ENCODE results near the gene MACROD1.

The MACROD1 gene

DNA sequence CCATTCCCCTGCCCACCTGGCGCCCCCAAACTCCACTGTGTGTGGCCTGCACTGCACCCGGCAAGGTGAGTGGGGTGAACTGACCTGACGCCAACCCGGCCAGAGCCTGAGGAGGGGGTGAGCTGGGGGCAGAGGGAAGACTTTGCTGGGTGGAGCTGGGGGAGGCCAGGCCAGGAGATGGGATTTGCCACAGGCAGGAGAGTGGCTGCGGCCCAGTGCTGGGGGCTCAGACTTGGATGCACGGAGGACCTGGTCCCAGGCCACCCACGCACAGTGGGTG lies 148.0 kb downstream of the MACROD1 start:
- H3K36me3 ChIP-seq (ENCODE audit: low read length) = no peaks in the 10 kb centered on the region
- no peaks in the 10 kb centered on the region for H3K27me3 ChIP-seq (ENCODE audit: low read length)
- no peak overlapping the region for H3K4me2 ChIP-seq (ENCODE audit: low read depth, low read length, poor library complexity, severe bottlenecking)
- no peaks in the 10 kb centered on the region for H3K79me2 ChIP-seq (ENCODE audit: insufficient read depth, low read length)
- no peak overlapping the region for H3K9ac ChIP-seq (ENCODE audit: low read length)
- no peaks in the 10 kb centered on the region for H3F3A ChIP-seq (ENCODE audit: insufficient read depth)
- TF ChIP-seq, protein P1, sequence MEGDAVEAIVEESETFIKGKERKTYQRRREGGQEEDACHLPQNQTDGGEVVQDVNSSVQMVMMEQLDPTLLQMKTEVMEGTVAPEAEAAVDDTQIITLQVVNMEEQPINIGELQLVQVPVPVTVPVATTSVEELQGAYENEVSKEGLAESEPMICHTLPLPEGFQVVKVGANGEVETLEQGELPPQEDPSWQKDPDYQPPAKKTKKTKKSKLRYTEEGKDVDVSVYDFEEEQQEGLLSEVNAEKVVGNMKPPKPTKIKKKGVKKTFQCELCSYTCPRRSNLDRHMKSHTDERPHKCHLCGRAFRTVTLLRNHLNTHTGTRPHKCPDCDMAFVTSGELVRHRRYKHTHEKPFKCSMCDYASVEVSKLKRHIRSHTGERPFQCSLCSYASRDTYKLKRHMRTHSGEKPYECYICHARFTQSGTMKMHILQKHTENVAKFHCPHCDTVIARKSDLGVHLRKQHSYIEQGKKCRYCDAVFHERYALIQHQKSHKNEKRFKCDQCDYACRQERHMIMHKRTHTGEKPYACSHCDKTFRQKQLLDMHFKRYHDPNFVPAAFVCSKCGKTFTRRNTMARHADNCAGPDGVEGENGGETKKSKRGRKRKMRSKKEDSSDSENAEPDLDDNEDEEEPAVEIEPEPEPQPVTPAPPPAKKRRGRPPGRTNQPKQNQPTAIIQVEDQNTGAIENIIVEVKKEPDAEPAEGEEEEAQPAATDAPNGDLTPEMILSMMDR (IDR thresholded peaks at IDR 0.05; ENCODE audit: insufficient read depth, low read length, poor library complexity, severe bottlenecking) = no peak
- no peak for TF ChIP-seq EZH2phosphoT487 (conservative IDR thresholded peaks at IDR 0.05; ENCODE audit: low read length)
- no peaks in the 10 kb centered on the region for H3K9me2 ChIP-seq (replicated peaks; ENCODE audit: insufficient read depth, low read length)
- no peak overlapping the region for H3K27ac ChIP-seq (ENCODE audit: low read depth, low read length)
- no peaks in the 10 kb centered on the region for H3K9me3 ChIP-seq (ENCODE audit: insufficient read depth, low read length)
- no peak overlapping the region for H3K4me3 ChIP-seq (ENCODE audit: insufficient read depth, low read length, poor library complexity, severe bottlenecking)
- H2AFZ ChIP-seq (ENCODE audit: low read depth, low read length, severe bottlenecking) = no peak overlapping the region
- no peaks in the 10 kb centered on the region for H4K20me1 ChIP-seq (ENCODE audit: low read depth, low read length)

DNA sequence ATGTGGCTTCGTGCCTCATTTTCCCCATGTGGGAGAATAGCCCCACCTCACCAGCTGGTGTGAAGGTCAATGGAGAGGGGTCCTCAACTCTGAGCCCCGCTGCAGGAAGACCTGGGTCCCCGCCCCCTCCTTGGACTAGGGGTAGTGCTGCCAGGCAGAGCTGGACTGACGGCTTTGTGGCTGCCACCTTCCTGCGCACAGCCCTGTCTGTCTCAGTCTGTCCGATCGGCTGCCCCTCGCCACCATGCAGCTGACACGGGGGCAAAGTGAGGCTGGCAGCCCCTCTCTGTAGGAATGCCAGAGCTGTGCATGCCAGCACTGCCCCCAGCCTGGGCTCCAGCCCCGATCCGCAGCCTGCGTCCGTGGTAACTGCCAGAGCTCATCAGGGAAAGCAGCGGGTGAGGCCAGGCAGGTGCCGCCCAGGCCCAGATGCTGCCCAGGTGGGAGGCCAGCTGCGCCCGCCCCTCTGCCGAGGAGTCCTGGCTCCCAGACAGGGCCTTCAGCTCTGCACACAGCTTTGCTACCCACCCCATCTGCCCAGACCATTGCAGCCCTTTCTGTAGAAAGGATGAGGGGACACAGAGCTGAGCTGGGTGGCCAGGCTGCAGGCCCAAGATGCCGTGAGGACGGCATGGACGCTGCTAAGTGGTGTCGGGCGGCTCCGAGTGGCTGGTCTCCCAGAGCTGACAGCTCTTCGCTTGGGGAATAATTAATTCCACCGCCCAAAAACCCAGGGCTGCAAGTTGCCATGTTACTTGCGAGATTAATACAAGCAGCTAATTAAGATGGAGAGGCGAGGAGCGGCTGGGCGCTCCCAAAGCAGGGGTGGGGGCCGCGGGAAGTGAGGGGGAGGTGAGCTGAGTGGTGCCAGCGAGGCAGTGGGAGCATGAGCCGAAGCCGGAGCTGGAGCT lies 149.7 kb downstream of the MACROD1 start:
- Histone ChIP-seq H3K9me2 (replicated peaks; ENCODE audit: insufficient read depth, low read length) (no peaks in the 10 kb centered on the region), H3F3A (ENCODE audit: insufficient read depth) (no peaks in the 10 kb centered on the region), H3K4me2 (ENCODE audit: low read depth, low read length, poor library complexity, severe bottlenecking) (no peak overlapping the region), H2AFZ (ENCODE audit: low read depth, low read length, severe bottlenecking) (no peak overlapping the region), H3K9ac (ENCODE audit: low read length) (no peak overlapping the region), H3K9me3 (ENCODE audit: insufficient read depth, low read length) (no peaks in the 10 kb centered on the region), H3K79me2 (ENCODE audit: insufficient read depth, low read length) (no peaks in the 10 kb centered on the region), H3K4me3 (ENCODE audit: insufficient read depth, low read length, poor library complexity, severe bottlenecking) (no peak overlapping the region), H4K20me1 (ENCODE audit: low read depth, low read length) (no peaks in the 10 kb centered on the region), H3K36me3 (ENCODE audit: low read length) (no peaks in the 10 kb centered on the region), H3K27ac (ENCODE audit: low read depth, low read length) (no peak overlapping the region), H3K27me3 (ENCODE audit: low read length) (no peaks in the 10 kb centered on the region)
- TF ChIP-seq, protein P1 (IDR thresholded peaks at IDR 0.05; ENCODE audit: insufficient read depth, low read length, poor library complexity, severe bottlenecking) = no peak
- TF ChIP-seq EZH2phosphoT487 (conservative IDR thresholded peaks at IDR 0.05; ENCODE audit: low read length) = no peak

DNA sequence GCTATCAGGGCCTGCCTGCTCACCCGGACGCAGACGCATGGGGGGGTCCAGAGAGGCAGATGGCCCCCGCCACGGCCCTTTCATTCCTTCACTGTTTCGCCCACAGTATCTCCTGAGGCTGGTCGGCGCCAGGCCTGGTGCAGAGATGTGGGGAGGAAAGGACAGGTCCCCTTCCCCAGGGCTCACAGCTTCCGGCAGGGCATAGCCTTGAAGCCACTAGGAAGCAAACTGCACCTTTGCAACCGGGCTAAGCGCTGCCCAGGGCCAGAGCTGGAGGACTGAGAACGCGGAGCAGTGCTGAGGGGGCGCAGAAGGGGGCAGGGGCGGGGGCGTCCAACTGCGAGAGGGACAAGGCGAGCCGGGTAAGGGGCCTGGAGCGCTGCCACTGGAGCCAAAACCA lies 150.4 kb downstream of the MACROD1 start:
- Histone ChIP-seq H3K4me2 (ENCODE audit: low read depth, low read length, poor library complexity, severe bottlenecking) (no peak overlapping the region), H3K27ac (ENCODE audit: low read depth, low read length) (no peak overlapping the region), H3K27me3 (ENCODE audit: low read length) (no peaks in the 10 kb centered on the region), H3K9ac (ENCODE audit: low read length) (no peak overlapping the region), H2AFZ (ENCODE audit: low read depth, low read length, severe bottlenecking) (no peak overlapping the region), H3K9me3 (ENCODE audit: insufficient read depth, low read length) (peaks cover 5% of the 10 kb centered on the region; the same call in 1 of the 2 replicates), H3F3A (ENCODE audit: insufficient read depth) (no peaks in the 10 kb centered on the region), H3K36me3 (ENCODE audit: low read length) (no peaks in the 10 kb centered on the region), H3K4me3 (ENCODE audit: insufficient read depth, low read length, poor library complexity, severe bottlenecking) (no peak overlapping the region), H4K20me1 (ENCODE audit: low read depth, low read length) (no peaks in the 10 kb centered on the region), H3K9me2 (replicated peaks; ENCODE audit: insufficient read depth, low read length) (no peaks in the 10 kb centered on the region), H3K79me2 (ENCODE audit: insufficient read depth, low read length) (no peaks in the 10 kb centered on the region)
- TF ChIP-seq EZH2phosphoT487 (conservative IDR thresholded peaks at IDR 0.05; ENCODE audit: low read length) = no peak
- TF ChIP-seq, protein P1 (IDR thresholded peaks at IDR 0.05; ENCODE audit: insufficient read depth, low read length, poor library complexity, severe bottlenecking) = no peak
